Hepatocyte (in vitro differentiated cells): ENCODE data around the gene MLIP. TPM values are rescaled to one million over a fixed set of nuclear protein-coding genes. Genes with fewer than 3 reads are reported as not detected.

ENCODE experiments used
- DNase-seq: peaks from one replicate; pipeline ENCODE4 v3.0.0-alpha.2; 2016; ENCODE audit warnings: low spot score
- H2AFZ ChIP-seq: fragments of 200-600 bp; sonication (generic); 2 replicates; pipeline ENCODE4 v1.6.0; 2016; ENCODE audit warnings: antibody characterized with exemption, mild to moderate bottlenecking
- H3K27ac ChIP-seq: fragments of 200-600 bp; sonication (generic); 2 replicates; pipeline ENCODE4 v1.5.1; 2016; ENCODE audit warnings: mild to moderate bottlenecking
- H3K27me3 ChIP-seq: fragments of 200-600 bp; sonication (generic); 2 replicates; pipeline ENCODE4 v1.6.1; 2016
- H3K36me3 ChIP-seq: fragments of 200-600 bp; sonication (generic); replicated peaks from 2 replicates; pipeline ENCODE4 v1.5.1; 2016; ENCODE audit warnings: low read depth; ENCODE audit not compliant: insufficient read depth
- H3K4me1 ChIP-seq: fragments of 200-600 bp; sonication (generic); 2 replicates; pipeline ENCODE4 v1.5.1; 2016; ENCODE audit warnings: mild to moderate bottlenecking, moderate library complexity; ENCODE audit not compliant: insufficient read depth
- H3K4me2 ChIP-seq: fragments of 200-600 bp; sonication (generic); 2 replicates; pipeline ENCODE4 v1.6.0; 2016
- H3K4me3 ChIP-seq: fragments of 200-600 bp; sonication (generic); 2 replicates; pipeline ENCODE4 v1.5.1; 2016; ENCODE audit warnings: mild to moderate bottlenecking
- H3K79me2 ChIP-seq: fragments of 200-600 bp; sonication (generic); 2 replicates; pipeline ENCODE4 v1.6.0; 2017; ENCODE audit warnings: mild to moderate bottlenecking
- H3K9me2 ChIP-seq: fragments of 200-600 bp; sonication (generic); replicated peaks from 2 replicates; pipeline ENCODE4 v1.6.0; 2017; ENCODE audit warnings: mild to moderate bottlenecking; ENCODE audit not compliant: insufficient read depth
- H3K9me3 ChIP-seq: fragments of 200-600 bp; sonication (generic); 2 replicates; pipeline ENCODE4 v1.5.1; 2016; ENCODE audit warnings: low read depth, mild to moderate bottlenecking
- H4K20me1 ChIP-seq: fragments of 200-600 bp; sonication (generic); 2 replicates; pipeline ENCODE4 v1.6.0; 2016; ENCODE audit warnings: mild to moderate bottlenecking; ENCODE audit not compliant: insufficient read depth, poor library complexity, severe bottlenecking
- EZH2 ChIP-seq: fragments of 200-600 bp; sonication (generic); IDR thresholded peaks from 2 replicates; pipeline ENCODE4 v1.6.1; 2016; ENCODE audit warnings: antibody characterized with exemption, mild to moderate bottlenecking, borderline replicate concordance
- EZH2phosphoT487 ChIP-seq: fragments of 200-600 bp; sonication (generic); IDR thresholded peaks from one replicate; pipeline ENCODE4 v1.6.1; 2018; ENCODE audit warnings: antibody characterized with exemption, mild to moderate bottlenecking, low read depth, moderate library complexity; ENCODE audit not compliant: unreplicated experiment, severe bottlenecking
- WGBS: methylation state at CpG from one replicate; pipeline ENCODE4 v1.1.6; 2016; ENCODE audit warnings: low lambda C conversion rate; ENCODE audit errors: missing lambda C conversion rate; 5-methylcytosine and 5-hydroxymethylcytosine counted together
- polyA plus RNA-seq: library from polyadenylated mRNA; unstranded; fragments of >200 nt; fragmentation: Nextera tagmentation; extraction: Ambion mirVana; gene quantifications from 2 replicates; pipeline ENCODE4 v1.2.1, GENCODE V29; 2016
- total RNA-seq: library from RNA; depleted of rRNA; stranded (reverse); fragments of >200 nt; gene quantifications from 2 replicates; pipeline ENCODE4 v1.2.3, GENCODE V29; 2014
- TF ChIP-seq, protein P1 (sequence below): fragments of 200-600 bp; sonication (generic); IDR thresholded peaks from 2 replicates; pipeline ENCODE4 v1.5.1; 2016; ENCODE audit warnings: antibody characterized with exemption, mild to moderate bottlenecking; ENCODE audit not compliant: poor library complexity

MLIP gene
- total and polyA plus RNA-seq, 2 experiments from 2014 or later: 1.2 to 1.5 TPM

DNA sequence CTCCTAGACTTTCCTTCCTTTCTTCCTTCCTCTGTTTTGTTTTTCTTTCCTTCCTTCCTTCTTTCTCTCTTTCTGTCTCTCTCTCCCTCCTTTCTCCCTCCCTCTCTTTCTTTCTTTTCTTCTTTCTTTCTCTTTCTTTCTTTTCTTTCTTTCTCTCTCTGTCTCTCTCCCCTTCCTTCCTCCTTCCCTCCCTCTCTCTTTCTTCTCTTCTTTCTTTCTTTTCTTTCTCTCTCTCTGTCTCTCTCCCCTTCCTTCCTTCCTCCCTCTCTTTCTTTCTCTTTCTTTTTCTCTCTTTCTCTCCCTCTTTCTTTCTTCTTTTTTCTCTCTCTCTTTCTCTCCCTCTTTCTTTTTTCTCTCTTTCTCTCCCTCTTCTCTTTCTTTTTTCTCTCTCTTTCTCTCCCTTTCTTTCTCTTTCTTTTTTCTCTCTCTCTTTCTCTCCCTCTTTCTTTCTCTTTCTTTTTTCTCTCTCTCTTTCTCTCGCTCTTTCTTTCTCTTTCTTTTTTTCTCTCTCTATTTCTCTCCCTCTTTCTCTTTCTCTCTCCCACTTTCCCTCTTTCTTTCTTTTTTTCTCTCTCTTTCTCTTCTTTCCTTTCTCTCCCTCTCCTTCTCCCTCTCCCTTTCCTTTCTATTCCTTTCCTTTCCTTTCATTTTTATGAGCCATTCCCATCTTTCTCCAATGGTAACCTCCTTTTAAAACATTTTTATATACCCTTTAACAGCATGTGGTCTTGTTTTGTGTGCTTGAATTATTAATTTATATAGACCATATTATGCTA, 199.3 kb downstream of the MLIP start:
- no peak overlapping the region for H3K4me2 ChIP-seq
- no peaks in the 10 kb centered on the region for H3K4me1 ChIP-seq
- TF ChIP-seq, protein P1, sequence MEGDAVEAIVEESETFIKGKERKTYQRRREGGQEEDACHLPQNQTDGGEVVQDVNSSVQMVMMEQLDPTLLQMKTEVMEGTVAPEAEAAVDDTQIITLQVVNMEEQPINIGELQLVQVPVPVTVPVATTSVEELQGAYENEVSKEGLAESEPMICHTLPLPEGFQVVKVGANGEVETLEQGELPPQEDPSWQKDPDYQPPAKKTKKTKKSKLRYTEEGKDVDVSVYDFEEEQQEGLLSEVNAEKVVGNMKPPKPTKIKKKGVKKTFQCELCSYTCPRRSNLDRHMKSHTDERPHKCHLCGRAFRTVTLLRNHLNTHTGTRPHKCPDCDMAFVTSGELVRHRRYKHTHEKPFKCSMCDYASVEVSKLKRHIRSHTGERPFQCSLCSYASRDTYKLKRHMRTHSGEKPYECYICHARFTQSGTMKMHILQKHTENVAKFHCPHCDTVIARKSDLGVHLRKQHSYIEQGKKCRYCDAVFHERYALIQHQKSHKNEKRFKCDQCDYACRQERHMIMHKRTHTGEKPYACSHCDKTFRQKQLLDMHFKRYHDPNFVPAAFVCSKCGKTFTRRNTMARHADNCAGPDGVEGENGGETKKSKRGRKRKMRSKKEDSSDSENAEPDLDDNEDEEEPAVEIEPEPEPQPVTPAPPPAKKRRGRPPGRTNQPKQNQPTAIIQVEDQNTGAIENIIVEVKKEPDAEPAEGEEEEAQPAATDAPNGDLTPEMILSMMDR: no peak
- TF ChIP-seq EZH2 (no peak), EZH2phosphoT487 (no peak)
- H3K9me2 ChIP-seq: no peaks in the 10 kb centered on the region
- H3K79me2 ChIP-seq: no peaks in the 10 kb centered on the region
- H3K9me3 ChIP-seq: no peaks in the 10 kb centered on the region
- no peaks in the 10 kb centered on the region for H3K27me3 ChIP-seq
- 100% methylated on average over 1 of the region's 1 CpG for WGBS
- H3K4me3 ChIP-seq: no peak overlapping the region
- H2AFZ ChIP-seq: no peak overlapping the region
- no peaks in the 10 kb centered on the region for H4K20me1 ChIP-seq
- no peak overlapping the region for H3K27ac ChIP-seq
- H3K36me3 ChIP-seq: no peaks in the 10 kb centered on the region
- no peak for DNase-seq

DNA sequence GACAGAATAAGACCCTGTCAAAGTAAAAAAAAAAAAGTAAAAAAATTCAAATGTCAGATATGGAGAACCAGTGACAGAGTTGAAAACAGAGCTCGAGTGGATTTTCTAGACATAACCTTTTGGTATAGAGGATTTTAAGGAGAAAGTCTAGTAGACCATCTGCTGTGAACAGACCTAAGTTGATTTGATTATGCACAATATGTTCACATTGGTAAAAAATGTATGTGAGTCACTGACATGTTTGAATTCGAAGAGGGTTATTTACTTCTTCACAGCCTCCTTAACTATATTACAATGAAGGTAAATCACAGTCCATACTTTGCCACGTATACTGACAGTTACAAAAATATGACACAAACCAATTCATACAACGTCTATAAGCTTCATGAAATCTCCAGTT, 204.4 kb downstream of the MLIP start:
- Histone ChIP-seq H4K20me1 (no peaks in the 10 kb centered on the region), H3K9me2 (no peaks in the 10 kb centered on the region), H3K36me3 (no peaks in the 10 kb centered on the region), H3K27me3 (no peaks in the 10 kb centered on the region), H2AFZ (no peak overlapping the region), H3K79me2 (no peaks in the 10 kb centered on the region), H3K9me3 (no peaks in the 10 kb centered on the region), H3K4me1 (no peaks in the 10 kb centered on the region), H3K27ac (no peak overlapping the region), H3K4me3 (no peak overlapping the region), H3K4me2 (no peak overlapping the region)
- no peak for DNase-seq
- 89% methylated on average over 4 of the region's 4 CpGs for WGBS
- TF ChIP-seq EZH2phosphoT487 (no peak), EZH2 (no peak)
- TF ChIP-seq, protein P1: no peak

Other genes starting within 250 kb of the MLIP start
- gene TINAG, start 197.0 kb downstream of the MLIP start, total RNA-seq: 0.76 and 1.1 TPM in 2 replicates
- gene TINAG, start 197.0 kb downstream of the MLIP start, polyA plus RNA-seq: 0.26 and 0.76 TPM in 2 replicates